22Rv1 (cell line): ENCODE measurements around the gene CHST13.

Experiments used
- CTCF ChIP-seq: fragments of 450-650 bp; IDR thresholded peaks from 2 replicates; pipeline ENCODE4 v1.5.1; 2017; ENCODE audit warnings: mild to moderate bottlenecking
- ZFX ChIP-seq: fragments of 450-650 bp; IDR thresholded peaks from 2 replicates; pipeline ENCODE4 v1.6.1; 2017; ENCODE audit warnings: antibody characterized with exemption, borderline replicate concordance

GRCh38 chr3:126537116-126537729, 13.3 kb downstream of the CHST13 start:
- TF ChIP-seq CTCF: no peak
- no peak for TF ChIP-seq ZFX
